Testis (tissue), 3 donors: Measurements from ENCODE around the gene PTPN12. TPM values are rescaled to one million over a fixed set of nuclear protein-coding genes. Genes with fewer than 3 reads are reported as not detected.

Experiments
- DNase-seq: peaks from one replicate; pipeline ENCODE4 v3.0.0-alpha.2; 2019
- H3K27ac ChIP-seq, 2 donors: fragments of 200-600 bp; sonication (generic); one replicate each; pipeline ENCODE4 v1.5.1; 2019
- H3K27me3 ChIP-seq: fragments of 200-600 bp; sonication (generic); one replicate; pipeline ENCODE4 v1.5.1; 2019
- H3K36me3 ChIP-seq: fragments of 200-600 bp; sonication (generic); one replicate; pipeline ENCODE4 v1.5.1; 2017; ENCODE audit warnings: low read depth; ENCODE audit errors: missing control alignments
- H3K4me1 ChIP-seq: fragments of 200-600 bp; sonication (generic); one replicate; pipeline ENCODE4 v1.5.1; 2019
- H3K4me3 ChIP-seq, 2 donors: fragments of 200-600 bp; sonication (generic); one replicate each; pipeline ENCODE4 v1.5.1; 2017 to 2019
- H3K9me3 ChIP-seq: fragments of 200-600 bp; sonication (generic); one replicate; pipeline ENCODE4 v1.5.1; 2017
- CTCF ChIP-seq, 3 experiments: fragments of 450-650 bp in 2 of 3; fragments of 200-600 bp in 1 of 3; sonication (generic) in 1 of 3; IDR thresholded peaks; one replicate each; pipeline ENCODE4 v1.5.1; 2016 to 2019; ENCODE audit warnings: antibody characterized with exemption in 3 of 3, mild to moderate bottlenecking in 2 of 3, moderate library complexity in 1 of 3
- POLR2A ChIP-seq: fragments of 450-650 bp; IDR thresholded peaks from one replicate; pipeline ENCODE4 v1.6.1; 2017; ENCODE audit warnings: antibody characterized with exemption, mild to moderate bottlenecking, moderate library complexity
- WGBS, 2 donors: methylation state at CpG; one replicate each; pipeline ENCODE4 v1.1.5; 2018; 5-methylcytosine and 5-hydroxymethylcytosine counted together
- intact Hi-C: fragments of 100-400 bp; cut with DNase I; formaldehyde crosslinking; loops from one replicate; pipeline ENCODE4 v1.15.1; 2023; ENCODE audit warnings: low total_unique reads
- polyA plus RNA-seq: library from polyadenylated mRNA; stranded (reverse); fragments of 350-450 nt; fragmentation: Illumina TruSeq; extraction: RNeasy Lipid Tissue Mini Kit (QIAGEN cat#74804); gene quantifications from one replicate; pipeline ENCODE4 v1.2.3, GENCODE V29; 2014; ENCODE audit warnings: low read depth, low replicate concordance; ENCODE audit not compliant: insufficient read depth
- total RNA-seq, 2 donors: library from RNA; depleted of rRNA; stranded (reverse); fragments of >200 nt; gene quantifications; one replicate each; pipeline ENCODE4 v1.2.3, GENCODE V29; 2016

PTPN12 gene
- total and polyA plus RNA-seq, 3 donors from 2014 or later: 36.7 to 86.5 (median 82.5) TPM

DNA sequence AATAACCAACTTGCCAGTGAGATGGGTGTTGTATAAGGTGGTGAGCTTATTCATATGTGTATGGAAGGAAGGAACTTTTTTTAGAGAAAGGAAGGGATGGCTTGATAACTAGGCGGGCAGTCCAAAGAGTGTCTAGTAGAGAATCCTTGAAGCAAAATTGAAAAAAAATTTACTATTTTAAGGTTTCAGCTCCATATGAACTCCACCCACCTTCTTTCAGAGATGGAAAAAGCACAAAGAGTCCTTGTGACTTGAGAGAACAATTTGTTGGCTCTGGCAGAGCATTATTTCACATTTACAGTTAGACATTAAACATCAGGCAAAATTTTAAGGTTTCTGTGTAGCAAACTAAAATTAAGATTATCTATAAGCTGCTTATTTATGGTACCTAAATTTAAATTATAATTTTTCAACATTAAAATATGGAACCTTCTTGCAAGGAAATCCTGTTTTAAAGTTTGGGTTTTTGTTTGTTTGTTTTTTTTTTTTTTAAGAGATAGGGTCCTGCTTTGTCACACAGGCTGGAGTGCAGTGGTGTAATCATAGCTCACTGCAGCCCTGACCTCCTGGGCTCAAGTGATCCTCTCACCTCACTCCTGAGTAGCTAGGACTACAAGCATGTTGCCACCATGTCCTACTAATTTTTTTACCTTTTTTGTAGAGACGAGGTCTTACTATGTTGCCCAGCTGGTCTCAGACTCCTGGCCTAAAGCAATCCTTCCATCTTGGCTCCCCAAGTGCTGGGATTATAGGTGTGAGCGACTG is 12.2 kb downstream of the PTPN12 start:
- DNase-seq: no peak
- no peaks in the 10 kb centered on the region for H3K9me3 ChIP-seq
- peak overlapping the region in 1 of 2 donors; percentile 69 for H3K27ac ChIP-seq
- peaks cover 5% of the 10 kb centered on the region for H3K4me1 ChIP-seq
- H3K4me3 ChIP-seq: no peak overlapping the region
- 64 to 67% methylated on average over 3 of the region's 3 CpGs for WGBS, 2 donors
- H3K36me3 ChIP-seq: no peaks in the 10 kb centered on the region
- intact Hi-C loops: no loop called here
- TF ChIP-seq CTCF (IDR thresholded peaks at IDR 0.05) (no peak), POLR2A (no peak)
- no peaks in the 10 kb centered on the region for H3K27me3 ChIP-seq

GRCh38 chr7:77550586-77550985 is 13.5 kb downstream of the PTPN12 start:
- Histone ChIP-seq H3K27me3 (no peaks in the 10 kb centered on the region), H3K27ac (no peak overlapping the region), H3K36me3 (no peaks in the 10 kb centered on the region), H3K4me3 (no peak overlapping the region), H3K4me1 (peaks cover 5% of the 10 kb centered on the region), H3K9me3 (no peaks in the 10 kb centered on the region)
- intact Hi-C loops: no loop called here
- TF ChIP-seq POLR2A (no peak), CTCF (IDR thresholded peaks at IDR 0.05) (no peak)
- DNase-seq: no peak
- 65 to 71% methylated on average over 3 of the region's 3 CpGs for whole genome bisulfite sequencing, 2 donors

- intact Hi-C loops: no loop called here
- H3K4me1 ChIP-seq: peaks cover 5% of the 10 kb centered on the region
Observed at GRCh38 chr7:77553123-77553522, 16.0 kb downstream of the PTPN12 start.

GRCh38 chr7:77558284-77558967 is 21.3 kb downstream of the PTPN12 start:
- no peaks in the 10 kb centered on the region for H3K36me3 ChIP-seq
- TF ChIP-seq POLR2A (no peak), CTCF (IDR thresholded peaks at IDR 0.05) (no peak)
- intact Hi-C loops: no loop called here
- H3K4me3 ChIP-seq: no peak overlapping the region
- H3K27me3 ChIP-seq: no peaks in the 10 kb centered on the region
- no peak overlapping the region for H3K27ac ChIP-seq
- no peaks in the 10 kb centered on the region for H3K9me3 ChIP-seq
- H3K4me1 ChIP-seq: no peaks in the 10 kb centered on the region
- 81 to 93% methylated on average over 2 of the region's 2 CpGs for WGBS, 2 donors
- DNase-seq: no peak

More at GRCh38 chr7:77553123-77553522, 16.0 kb downstream of the PTPN12 start:
- Histone ChIP-seq H3K9me3 (no peaks in the 10 kb centered on the region), H3K4me3 (no peak overlapping the region), H3K27ac (no peak overlapping the region), H3K36me3 (no peaks in the 10 kb centered on the region), H3K27me3 (no peaks in the 10 kb centered on the region)
- no peak for DNase-seq
- WGBS, 2 donors: 90 to 93% methylated on average over 2 of the region's 2 CpGs
- TF ChIP-seq POLR2A: no peak
- TF ChIP-seq CTCF (IDR thresholded peaks at IDR 0.05): no peak
